BJ (cell line): ENCODE results near the gene FMNL2. TPM values are rescaled to one million over a fixed set of nuclear protein-coding genes. Genes with fewer than 3 reads are reported as not detected.

ENCODE experiments used
- CTCF ChIA-PET: fragments of 350-600 bp; formaldehyde crosslinking; extraction: SDS; loops from one replicate; lab custom pipeline; 2021; ENCODE audit warnings: antibody characterized with exemption, inconsistent platforms; lab: Yijun Ruan, JAX
- POLR2A ChIA-PET: fragments of 300-600 bp; sonication (Branson Sonifier 250); formaldehyde crosslinking; extraction: SDS; loops from one replicate; lab custom pipeline; 2021; ENCODE audit warnings: antibody characterized with exemption; lab: Charles Lee
- DNase-seq: peaks from one replicate; pipeline ENCODE4 v3.0.0-alpha.2; 2011; ENCODE audit warnings: low read depth
- H3K27me3 ChIP-seq: 2 replicates; pipeline ENCODE4 v1.6.0; 2011; ENCODE audit warnings: low read length; ENCODE audit not compliant: control insufficient read depth, insufficient read depth
- H3K36me3 ChIP-seq: 2 replicates; pipeline ENCODE4 v1.5.1; 2011; ENCODE audit warnings: low read length; ENCODE audit not compliant: control insufficient read depth, insufficient read depth
- H3K4me3 ChIP-seq: 2 replicates; pipeline ENCODE4 v1.5.1; 2011; ENCODE audit warnings: low read depth, mild to moderate bottlenecking, control low read depth, low read length
- CTCF ChIP-seq: IDR thresholded peaks from 2 replicates; pipeline ENCODE4 v1.5.1; 2011; ENCODE audit warnings: low read depth, mild to moderate bottlenecking, control low read depth, inconsistent platforms, low read length, moderate library complexity; ENCODE audit not compliant: insufficient read depth
- polyA plus RNA-seq: library from polyadenylated mRNA; depleted of rRNA; stranded (reverse); fragments of >200 nt; gene quantifications from 2 replicates; pipeline ENCODE4 v1.2.3, GENCODE V29; 2011

FMNL2 gene
- polyA plus RNA-seq, 1 experiment, result 2.4 TPM

- TF ChIP-seq CTCF, result no peak
- ChIA-PET POLR2A (no interaction called here), CTCF (interaction anchor here (0.9 to 1.6 kb wide), 2 partner anchors 22 to 74 kb away, joined by 3 read pairs; no protein-coding TSS in a partner anchor)
- Histone ChIP-seq H3K4me3 (no peak overlapping the region), H3K36me3 (no peaks in the 10 kb centered on the region), H3K27me3 (no peaks in the 10 kb centered on the region)
- no peak for DNase-seq
Observed at GRCh38 chr2:152560873-152561595, 226.1 kb downstream of the FMNL2 start.

- no peaks in the 10 kb centered on the region for H3K27me3 ChIP-seq
- CTCF ChIA-PET, result no interaction called here
Observed at GRCh38 chr2:152562198-152562884, 227.4 kb downstream of the FMNL2 start.

GRCh38 chr2:152563764-152564163 lies 228.8 kb downstream of the FMNL2 start:
- CTCF ChIA-PET, result no interaction called here
- no peak overlapping the region for H3K4me3 ChIP-seq
- TF ChIP-seq CTCF, result no peak
- POLR2A ChIA-PET, result no interaction called here
- DNase-seq, result no peak
- no peaks in the 10 kb centered on the region for H3K27me3 ChIP-seq
- no peaks in the 10 kb centered on the region for H3K36me3 ChIP-seq

More at GRCh38 chr2:152562198-152562884, 227.4 kb downstream of the FMNL2 start:
- no peak for DNase-seq
- POLR2A ChIA-PET, result no interaction called here
- no peak for TF ChIP-seq CTCF
- Histone ChIP-seq H3K4me3 (no peak overlapping the region), H3K36me3 (no peaks in the 10 kb centered on the region)

GRCh38 chr2:152564754-152565551 lies 230.0 kb downstream of the FMNL2 start:
- Histone ChIP-seq H3K36me3 (no peaks in the 10 kb centered on the region), H3K27me3 (no peaks in the 10 kb centered on the region), H3K4me3 (no peak overlapping the region)
- CTCF ChIA-PET, result no interaction called here
- POLR2A ChIA-PET, result no interaction called here
- no peak for TF ChIP-seq CTCF
- DNase-seq, result no peak
